Sciatic nerve (tissue), 2 donors: Measurements from ENCODE around the gene MGARP. TPM values are rescaled to one million over a fixed set of nuclear protein-coding genes. Genes with fewer than 3 reads are reported as not detected.
"Not testable (repeated sequence)": the region's sequence is repeated elsewhere in the genome, so short reads cannot be mapped to it uniquely, and the experiment has no call there.

Experiments
- ATAC-seq: fragments of 200-7000 bp; cut with Tn5 transposase; one replicate; pipeline ENCODE4 v1.9.1; 2020; ENCODE audit warnings: mild to moderate bottlenecking, moderate library complexity
- DNase-seq: peaks from one replicate; pipeline ENCODE4 v3.0.0-alpha.2; 2020; ENCODE audit warnings: low spot score
- intact Hi-C: fragments of 100-400 bp; cut with DNase I; formaldehyde crosslinking; loops from one replicate; pipeline ENCODE4 v1.14.2; 2022
- total RNA-seq: library from RNA; stranded (reverse); fragmentation: NEBNext Ultra II Directional; extraction: Animal tissue kit (Norgen Biotek cat#: 25700); gene quantifications from one replicate; pipeline ENCODE4 v1.2.1, GENCODE V29; 2021
- donor health status: DM: no; HTN: no; CAD: no.
- donor health status: DM: no; HTN: no; CAD: no.

MGARP gene
- total RNA-seq, 1 donor from 2014 or later, result 1.4 TPM

DNA sequence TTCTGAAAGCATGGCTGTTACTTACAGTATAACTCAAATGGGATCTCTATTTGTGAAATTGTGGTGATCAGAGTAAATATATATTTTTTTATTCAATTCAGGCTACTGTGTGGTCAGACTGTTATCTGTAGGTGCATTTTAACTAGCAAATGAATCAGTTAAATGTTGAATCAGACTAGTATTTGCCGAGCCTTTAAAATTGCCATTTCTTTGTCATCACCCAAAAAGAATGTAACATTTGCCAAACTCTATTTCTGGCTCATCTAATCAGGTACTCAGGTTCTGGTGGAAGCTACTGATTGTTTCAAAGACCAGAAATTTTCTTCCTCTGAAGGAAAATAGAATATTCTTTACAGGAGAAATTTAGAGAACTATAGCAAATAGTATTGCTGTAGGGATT lies 19.5 kb upstream of the MGARP start:
- intact Hi-C loops, result loop anchor here (10.0 kb wide), 2 partner anchors 215 to 275 kb away; no protein-coding TSS in a partner anchor
- no peak for ATAC-seq

DNA sequence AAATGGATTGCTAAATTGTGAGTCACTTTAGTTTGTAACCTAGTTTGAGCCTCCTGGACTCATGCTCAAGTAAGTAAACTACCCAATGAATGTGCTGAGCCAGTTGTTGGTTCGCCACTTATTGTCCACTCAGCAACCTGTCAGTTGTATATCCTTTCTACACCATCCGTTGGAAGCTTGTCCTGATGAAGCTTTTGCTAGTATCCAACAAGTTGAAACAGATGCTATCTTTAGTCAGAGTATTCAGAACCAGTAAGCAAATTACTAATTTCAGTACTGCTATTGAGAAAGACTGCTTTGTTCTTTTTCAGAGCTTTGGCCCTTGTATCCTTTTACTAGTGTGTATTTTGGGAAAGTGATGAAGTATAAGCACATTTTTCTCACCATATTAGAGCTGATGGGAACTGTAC lies 17.0 kb upstream of the MGARP start:
- intact Hi-C loops, result loop anchor here (10.0 kb wide), 2 partner anchors 212 to 272 kb away; no protein-coding TSS in a partner anchor
- ATAC-seq, result no peak

More for the DNA sequence above, 19.5 kb upstream of the MGARP start:
- no peak for DNase-seq

DNA sequence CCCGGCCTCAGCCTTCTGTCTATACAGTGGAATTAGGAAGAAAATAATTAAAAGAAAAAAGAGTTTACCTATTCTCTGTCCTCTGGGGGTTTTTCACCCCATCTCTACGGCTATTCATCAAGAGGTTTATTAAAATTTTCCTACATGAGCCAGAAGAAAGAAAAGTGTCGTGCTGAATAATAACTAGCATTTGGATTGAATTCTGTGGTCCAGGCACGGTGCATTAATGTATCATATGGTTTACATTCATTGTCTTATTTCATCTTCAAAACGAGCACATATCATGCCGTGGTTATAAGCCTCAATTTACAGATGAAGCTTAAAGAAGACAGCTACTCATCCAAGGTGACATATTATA lies 15.9 kb upstream of the MGARP start:
- intact Hi-C loops, result loop anchor here (10.0 kb wide), 2 partner anchors 211 to 271 kb away; no protein-coding TSS in a partner anchor
- DNase-seq, result no peak
- ATAC-seq, result no peak

More for the DNA sequence above, 17.0 kb upstream of the MGARP start:
- no peak for DNase-seq

- DNase-seq (peak; percentile 100), ATAC-seq (peak; percentile 98)
- intact Hi-C loops, result loop anchor here (10.0 kb wide), 2 partner anchors 211 to 271 kb away; no protein-coding TSS in a partner anchor
Observed at GRCh38 chr4:139295206-139295941, 15.3 kb upstream of the MGARP start.

DNA sequence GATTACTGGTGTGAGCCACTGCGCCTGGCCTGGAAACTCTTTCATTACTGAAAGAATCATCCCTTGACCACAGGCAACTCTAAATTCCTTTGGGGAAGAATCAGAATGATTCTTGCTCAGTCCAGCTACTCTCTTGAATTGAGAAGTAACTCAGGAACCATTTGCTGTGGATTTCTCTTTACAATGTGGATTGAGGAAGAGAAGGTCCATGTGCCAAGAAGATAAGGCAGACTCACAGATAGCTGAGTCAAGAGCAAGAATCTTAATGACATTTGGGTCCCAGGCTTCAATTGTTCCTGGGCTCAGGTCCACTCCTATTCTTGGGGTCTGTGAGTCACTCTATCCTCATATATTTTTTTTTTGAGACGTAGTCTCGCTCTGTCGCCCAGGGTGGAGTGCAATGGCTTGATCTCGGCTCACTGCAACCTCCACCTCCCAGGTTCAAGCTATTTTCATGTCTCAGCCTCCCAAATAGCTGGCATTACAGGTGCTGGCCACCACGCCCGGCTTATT lies 6.2 kb upstream of the MGARP start:
- no peak for ATAC-seq
- intact Hi-C loops, result no loop called here
- DNase-seq, result no peak

DNA sequence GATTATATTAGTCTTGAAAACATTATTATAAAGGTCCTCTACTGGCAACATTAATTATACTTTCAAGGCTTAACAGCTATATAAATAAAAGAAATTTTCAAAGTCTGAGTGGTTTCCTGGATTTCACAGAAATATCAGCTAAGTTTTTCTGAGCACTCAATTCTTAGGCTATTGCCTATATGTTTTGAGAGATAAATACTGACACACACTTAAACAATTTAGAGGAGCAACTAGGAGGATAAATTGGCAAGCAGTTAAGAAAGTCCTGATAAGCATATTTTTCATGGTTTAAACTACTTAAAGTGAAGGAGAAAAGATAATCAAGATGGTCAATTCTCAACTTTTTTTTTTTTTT lies 2.7 kb upstream of the MGARP start:
- intact Hi-C loops, result no loop called here
- no peak for DNase-seq
- ATAC-seq, result no peak

- DNase-seq (no peak), ATAC-seq (peak; percentile 23)
- intact Hi-C loops, result no loop called here
Observed at GRCh38 chr4:139282065-139282720, 2.2 kb upstream of the MGARP start.

GRCh38 chr4:139278912-139279759 lies 889 bp downstream of the MGARP start:
- ATAC-seq (peak; percentile 69), DNase-seq (no peak)
- intact Hi-C loops, result no loop called here

- DNase-seq (no peak), ATAC-seq (no peak)
- intact Hi-C loops, result no loop called here
Observed at GRCh38 chr4:139278485-139278884, 1.5 kb downstream of the MGARP start.

DNA sequence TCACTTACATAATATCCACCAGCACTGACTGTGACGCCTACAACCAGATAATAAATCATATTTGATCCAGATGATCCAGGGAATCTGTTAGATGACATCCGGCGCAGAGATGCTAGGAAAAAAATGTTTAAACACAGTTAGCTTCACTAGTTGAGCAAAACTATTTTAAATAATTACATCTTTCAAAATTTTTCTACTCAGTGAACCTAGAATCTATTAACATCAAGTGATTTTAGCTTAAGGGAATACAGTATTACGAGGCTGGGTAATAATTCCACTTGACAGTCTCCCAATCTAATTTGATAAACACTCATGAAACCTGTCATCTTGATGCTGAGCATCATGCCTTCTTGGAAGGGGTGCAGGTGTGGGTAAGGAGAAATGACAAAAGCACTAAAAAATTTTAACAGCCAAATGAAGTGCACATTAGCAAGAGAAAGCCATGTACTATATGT lies 4.7 kb downstream of the MGARP start:
- intact Hi-C loops, result no loop called here
- ATAC-seq (no peak), DNase-seq (no peak)

DNA sequence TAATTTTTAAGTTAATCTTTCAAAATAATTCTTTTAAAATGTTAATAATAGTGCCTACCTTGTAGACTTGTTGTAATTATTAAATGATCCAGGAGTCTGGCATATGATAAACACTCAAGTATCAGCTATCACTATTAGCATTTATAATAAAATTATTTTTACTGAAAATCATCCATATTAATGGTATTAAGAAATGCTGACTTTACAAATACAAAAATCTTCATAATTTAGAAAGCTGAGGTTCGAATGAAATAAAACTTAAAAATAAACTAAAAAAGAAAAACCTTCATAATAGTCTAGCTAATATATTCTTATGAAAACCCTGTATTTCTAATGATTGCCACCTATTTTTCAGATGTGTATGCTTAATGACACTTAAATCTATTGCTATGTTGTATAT lies 5.2 kb downstream of the MGARP start:
- ATAC-seq (no peak), DNase-seq (no peak)
- intact Hi-C loops, result no loop called here

DNA sequence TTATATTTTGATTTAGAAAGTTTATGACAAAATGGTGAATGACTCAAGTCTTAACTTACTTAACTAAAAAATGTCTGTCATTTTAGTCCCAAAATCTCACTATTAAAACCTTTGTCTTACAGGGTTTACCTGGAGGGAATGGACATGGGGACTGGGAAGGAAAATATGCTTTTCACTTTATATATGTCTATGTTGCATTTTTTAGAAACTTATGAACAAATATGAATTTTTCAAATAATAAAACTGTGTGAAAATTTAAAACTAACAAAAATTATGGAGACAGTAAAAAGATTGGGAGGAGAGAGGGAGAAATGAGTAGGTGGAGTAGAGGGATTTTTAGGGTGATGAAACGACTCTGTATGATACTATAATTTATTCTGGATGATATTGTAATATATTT lies 6.2 kb downstream of the MGARP start:
- DNase-seq, result no peak
- intact Hi-C loops, result no loop called here
- no peak for ATAC-seq

DNA sequence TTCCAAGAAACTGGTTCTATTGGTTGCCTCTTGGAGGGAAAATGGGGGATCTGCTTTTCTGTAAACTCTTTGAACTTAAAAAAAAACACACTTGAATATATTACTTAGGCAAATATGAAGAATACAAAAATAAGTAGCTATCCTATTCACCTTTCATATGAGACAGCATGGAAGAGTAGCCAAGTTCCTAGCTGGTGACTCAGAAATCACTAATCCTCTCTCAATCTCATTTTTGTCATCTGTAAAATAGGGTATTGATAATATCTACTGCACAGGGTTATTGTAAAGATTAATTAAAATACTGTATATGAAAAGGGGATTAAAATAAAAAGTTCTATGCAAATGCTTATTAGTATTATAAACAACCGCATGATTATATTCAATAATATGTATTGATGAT lies 12.7 kb downstream of the MGARP start:
- intact Hi-C loops, result no loop called here
- DNase-seq (no peak), ATAC-seq (no peak)

- ATAC-seq (peak; percentile 97), DNase-seq (peak; percentile 85)
- intact Hi-C loops, result no loop called here
Observed at GRCh38 chr4:139266583-139267257, 13.3 kb downstream of the MGARP start.

- ATAC-seq (peak; percentile 20), DNase-seq (no peak)
- intact Hi-C loops, result no loop called here
Observed at GRCh38 chr4:139266208-139266582, 13.8 kb downstream of the MGARP start.

DNA sequence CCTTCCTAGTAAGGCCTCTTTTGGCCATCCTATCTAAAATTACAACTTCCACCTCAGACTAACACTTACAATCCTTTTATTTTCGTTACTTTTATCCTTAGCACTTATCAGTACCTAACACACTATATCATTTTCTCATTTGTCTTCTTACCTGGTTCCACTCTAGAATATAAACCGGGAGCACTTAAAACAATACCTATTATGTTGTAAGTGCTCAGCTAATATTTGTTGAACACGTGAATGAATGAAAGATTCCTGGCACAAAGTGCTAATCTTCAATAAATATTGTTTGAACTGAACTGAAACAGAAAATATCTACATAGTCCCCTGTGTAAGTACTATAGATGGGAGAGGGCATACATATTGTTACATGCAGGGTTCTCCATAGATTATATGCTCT lies 14.4 kb downstream of the MGARP start:
- ATAC-seq (no peak), DNase-seq (no peak)
- intact Hi-C loops, result no loop called here

- DNase-seq, result no peak
- no peak for ATAC-seq
- intact Hi-C loops, result no loop called here
Observed at GRCh38 chr4:139256349-139256748, 23.7 kb downstream of the MGARP start.

- ATAC-seq, intact Hi-C loops, DNase-seq: not testable (repeated sequence)
Observed at GRCh38 chr4:139255581-139255980, 24.4 kb downstream of the MGARP start.

GRCh38 chr4:139253713-139254112 lies 26.3 kb downstream of the MGARP start:
- no peak for ATAC-seq
- intact Hi-C loops, result no loop called here
- DNase-seq, result no peak
